NCI-H774 (cell line): ENCODE data around the gene RAI2.
A peak's percentile ranks its signal among the peaks of the same experiment; 100 is the strongest.
"Not testable (repeated sequence)": the region's sequence is repeated elsewhere in the genome, so short reads cannot be mapped to it uniquely, and the experiment has no call there.

ENCODE experiments used
- DNase-seq: peaks from one replicate; lab custom pipeline; 2025; lab: John Stamatoyannopoulos, UW

Gene RAI2

DNA sequence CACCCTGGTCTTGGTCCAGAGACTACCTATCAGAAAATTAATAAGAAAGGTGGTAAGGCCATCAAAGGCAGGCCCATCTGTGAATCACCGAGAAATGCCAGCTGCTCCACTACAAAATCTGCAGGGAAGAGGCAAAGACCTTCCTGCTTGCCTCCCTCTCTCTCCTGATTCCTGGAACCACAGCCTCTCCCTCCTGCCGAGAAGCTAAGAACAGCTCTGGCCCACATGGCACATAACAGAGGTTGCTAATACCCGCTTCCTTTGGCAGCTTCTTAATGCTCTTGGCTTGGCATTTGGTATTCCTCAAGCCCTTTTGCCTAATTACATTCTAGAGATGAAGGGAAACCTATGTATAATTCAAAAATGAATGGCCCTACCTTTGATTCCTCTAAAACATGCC is 32.9 kb downstream of the RAI2 start:
- DNase-seq: no peak

DNA sequence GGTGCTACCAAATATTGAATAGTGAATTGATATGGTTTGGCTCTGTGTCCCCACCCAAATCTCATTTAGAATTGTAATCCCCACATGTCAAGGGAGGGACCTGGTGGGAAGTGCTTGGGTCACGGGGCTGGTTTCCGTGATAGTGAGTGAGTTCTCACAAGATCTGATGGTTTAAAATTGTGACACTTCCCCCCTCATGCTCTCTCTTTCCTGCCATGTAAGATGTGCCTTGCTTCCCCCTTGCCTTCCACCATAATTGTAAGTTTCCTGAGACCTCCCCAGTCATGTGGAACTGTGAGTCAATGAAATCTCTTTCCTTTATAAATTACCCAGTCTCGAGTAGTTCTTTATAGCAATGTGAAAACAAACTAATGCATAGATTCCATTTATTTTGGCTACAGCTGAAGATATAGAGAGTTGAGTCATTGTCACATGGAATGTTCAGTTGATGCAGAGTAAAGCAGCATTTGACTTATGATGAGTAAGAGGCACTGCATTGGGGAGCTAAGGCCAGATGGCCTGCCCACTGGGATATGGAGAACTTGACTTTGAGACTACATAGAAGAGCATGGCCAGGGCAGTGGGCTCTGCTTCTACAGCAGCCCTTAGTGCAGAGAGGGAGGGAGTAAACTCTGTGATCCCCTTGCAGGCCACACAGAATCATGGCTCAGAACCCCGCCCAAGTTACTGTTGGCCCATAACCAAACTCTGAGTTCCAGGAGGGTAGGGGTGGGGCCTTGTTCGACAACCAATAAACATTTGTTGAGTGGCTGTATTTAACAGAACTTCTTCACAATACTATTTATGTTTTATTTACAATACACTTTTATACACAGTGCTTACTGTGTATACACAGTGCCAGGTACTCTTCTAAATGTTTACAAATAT is 34.2 kb downstream of the RAI2 start:
- DNase-seq: no peak

DNA sequence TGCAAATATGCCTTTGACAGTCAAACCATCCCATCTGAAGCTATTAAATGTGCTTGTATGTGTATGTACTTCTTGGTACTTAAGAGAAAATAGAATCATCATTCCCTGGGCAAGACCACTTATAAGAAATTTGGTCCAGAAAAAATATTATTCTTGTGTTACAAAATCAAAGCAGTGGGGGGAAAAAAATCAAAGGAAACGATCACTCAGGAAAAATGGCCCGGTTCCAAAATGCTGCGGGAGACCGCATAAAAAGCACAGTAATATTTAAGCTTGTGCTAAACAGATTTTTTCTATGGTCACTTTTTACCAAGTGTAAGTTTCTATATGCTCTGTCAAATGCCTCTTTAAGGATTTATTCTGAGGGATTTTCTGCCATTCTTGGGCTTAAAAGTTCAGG is 36.1 kb downstream of the RAI2 start:
- DNase-seq: no peak

DNA sequence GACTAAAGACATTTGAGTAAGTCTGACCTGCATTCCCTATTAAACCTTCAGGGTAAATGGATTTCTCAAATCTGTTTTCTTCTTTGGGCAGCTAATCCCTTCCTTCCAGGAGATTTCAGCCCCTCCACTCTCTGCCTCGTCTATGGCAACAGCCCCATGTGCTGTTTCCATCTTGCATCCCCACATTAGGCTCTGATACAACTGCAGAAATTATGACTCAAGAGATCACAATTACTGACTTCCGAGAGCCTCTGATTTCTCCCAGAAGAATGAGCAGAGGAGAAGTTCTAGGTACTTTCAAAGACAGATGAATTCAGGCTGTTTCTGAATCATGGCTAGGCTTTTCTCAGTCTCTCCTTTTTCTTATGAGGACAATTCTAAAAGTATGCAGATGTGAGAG is 38.7 kb downstream of the RAI2 start:
- DNase-seq: no peak

DNA sequence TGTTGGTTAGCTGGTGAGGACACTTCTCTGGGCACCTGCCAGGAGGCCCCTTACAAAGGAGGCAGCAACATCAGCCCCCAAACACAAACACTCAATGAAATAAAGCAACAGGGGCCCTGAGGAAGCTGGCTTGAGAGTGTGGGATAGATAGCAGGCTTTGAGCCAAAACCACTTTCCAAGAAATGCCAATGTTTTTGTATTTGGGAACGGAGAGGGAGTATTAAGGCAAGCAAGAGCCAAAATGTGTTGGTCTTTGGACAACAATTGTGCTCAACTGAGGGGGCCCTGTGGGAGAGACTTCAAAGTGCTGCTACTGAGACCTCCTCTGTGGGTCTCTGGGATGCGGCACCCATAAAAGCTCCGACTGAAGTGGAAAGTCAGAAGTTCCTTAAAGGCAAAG is 41.0 kb downstream of the RAI2 start:
- DNase-seq: no peak

DNA sequence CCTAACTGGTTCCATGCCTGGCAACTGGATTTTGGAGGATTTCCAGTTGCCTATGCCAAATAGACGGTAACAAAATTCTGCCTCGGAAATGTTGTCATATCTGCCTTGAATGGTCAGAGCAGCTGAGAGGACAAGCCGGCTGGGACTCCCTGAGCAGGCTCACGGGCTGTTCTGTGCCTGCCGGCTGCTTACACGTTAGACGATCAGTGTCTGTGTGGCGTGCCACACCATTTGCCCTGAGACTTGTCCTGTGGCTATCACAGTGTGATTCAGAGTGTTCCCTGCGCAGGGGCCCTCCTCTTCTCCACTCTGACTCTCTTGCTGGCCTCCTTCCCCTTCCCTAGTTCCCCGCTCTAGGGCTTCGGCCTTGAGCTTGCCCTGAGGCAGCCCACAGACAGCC is 42.4 kb downstream of the RAI2 start:
- no peak for DNase-seq

DNA sequence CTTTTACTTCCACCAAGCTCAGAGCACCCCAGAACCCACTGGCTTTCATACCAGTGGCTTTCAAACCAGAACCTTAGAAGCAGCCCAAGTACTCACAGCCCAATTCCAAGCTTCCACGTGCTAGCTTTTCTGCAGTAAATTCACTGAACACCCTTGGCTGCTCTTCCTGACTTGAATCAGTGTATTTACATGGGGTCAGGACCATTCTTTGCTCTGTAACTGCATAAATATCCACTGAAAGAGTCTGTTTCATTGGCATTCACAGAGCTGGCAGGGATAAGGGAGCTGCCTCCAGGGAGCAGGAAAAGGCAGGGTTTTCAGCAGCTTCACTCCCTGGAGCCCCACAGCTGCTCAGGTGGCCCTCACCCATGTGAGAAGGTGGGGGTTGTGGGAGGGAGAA is 43.8 kb downstream of the RAI2 start:
- no peak for DNase-seq

DNA sequence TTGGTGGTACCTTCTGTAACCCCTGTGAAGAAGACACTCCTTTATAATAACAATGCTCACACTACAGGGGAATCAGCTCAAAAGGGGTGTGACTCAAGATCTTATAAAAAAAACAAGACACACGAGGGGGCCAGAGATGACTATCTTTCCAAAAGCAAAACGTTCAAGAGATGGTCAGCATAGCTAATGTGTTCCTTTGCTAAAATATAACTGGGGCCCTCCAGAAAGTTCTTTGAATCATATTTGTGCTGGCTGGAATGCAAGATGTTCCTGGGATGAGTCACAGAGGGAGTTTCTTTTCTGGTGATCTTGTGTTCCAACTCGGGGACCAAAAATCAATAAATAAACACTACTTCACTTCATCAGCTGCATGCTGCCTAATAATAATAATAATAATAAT is 46.5 kb downstream of the RAI2 start:
- DNase-seq: no peak

DNA sequence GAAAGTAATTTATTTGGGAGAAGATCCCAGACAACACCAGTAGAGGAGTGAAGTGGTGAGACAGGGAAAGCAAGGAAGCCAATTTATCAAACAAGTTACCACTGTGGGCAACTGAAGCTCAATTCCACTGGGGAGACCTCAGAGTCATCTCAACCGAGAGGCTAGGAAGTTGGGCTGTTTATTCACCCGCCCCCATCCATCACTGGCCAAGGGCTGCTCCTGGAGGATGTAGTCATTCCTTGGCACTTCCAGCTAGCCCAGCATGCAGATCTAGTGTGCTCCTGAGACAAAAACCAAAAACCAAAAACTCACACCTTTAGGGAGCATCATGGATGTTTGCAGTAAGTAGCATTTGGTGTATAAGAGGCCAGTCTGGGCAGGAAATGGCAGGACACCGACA is 47.0 kb downstream of the RAI2 start:
- no peak for DNase-seq

DNA sequence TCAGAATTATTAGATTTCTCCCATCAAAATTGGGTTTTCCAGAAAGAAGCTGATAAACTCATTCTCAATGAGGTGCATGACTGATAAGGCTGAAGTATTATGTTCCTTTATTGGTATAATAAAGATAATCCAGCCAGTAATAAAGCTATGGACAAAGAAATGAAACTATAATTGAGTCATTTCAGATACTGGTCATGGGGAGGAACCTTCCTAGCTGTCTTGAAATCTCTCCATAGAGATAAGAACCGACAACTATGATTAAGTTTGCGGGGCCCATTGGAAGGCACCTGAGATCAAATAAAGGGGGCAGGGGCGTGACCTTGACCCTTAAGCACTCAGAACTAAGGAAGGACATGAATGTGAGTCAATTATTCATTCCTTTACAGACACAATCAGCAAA is 47.8 kb downstream of the RAI2 start:
- no peak for DNase-seq

DNA sequence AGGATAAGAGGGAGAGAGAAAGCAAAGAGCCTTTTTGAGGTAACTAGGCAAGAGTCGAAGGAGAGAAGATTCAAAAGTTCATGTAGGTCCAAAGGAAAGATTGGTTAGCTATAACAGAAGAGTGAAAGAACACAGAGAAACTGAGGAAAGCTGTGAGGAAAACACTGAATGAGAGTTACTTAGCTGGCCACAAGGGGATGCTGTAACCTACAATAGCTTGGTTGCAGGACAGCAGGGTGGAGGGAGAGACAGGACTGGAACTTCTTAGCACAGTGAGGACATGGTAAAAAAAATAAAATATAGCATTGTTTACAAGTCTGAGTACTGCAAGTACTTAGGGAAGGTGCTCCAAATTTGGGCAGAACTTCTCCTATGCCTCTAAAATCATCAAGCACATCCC is 48.3 kb downstream of the RAI2 start:
- DNase-seq: no peak

DNA sequence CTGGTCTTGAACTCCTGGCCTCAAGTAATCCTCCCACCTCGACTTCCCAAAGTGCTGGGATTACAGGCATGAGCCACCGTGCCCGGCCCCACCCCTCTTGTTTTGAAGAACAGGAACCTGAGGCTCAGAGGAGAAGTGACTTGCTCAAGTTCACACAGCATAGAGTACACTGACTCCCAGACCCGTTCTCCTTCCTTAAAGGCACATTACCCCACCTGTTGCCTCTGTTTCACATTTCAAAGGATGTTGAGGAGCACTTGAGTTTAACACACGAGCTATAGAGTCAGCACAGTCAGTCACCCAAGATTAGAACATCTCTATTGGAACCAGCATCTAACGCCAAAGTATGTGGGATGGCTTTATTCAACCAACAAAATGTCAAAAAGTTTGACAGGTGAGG is 51.1 kb downstream of the RAI2 start:
- DNase-seq: no peak

DNA sequence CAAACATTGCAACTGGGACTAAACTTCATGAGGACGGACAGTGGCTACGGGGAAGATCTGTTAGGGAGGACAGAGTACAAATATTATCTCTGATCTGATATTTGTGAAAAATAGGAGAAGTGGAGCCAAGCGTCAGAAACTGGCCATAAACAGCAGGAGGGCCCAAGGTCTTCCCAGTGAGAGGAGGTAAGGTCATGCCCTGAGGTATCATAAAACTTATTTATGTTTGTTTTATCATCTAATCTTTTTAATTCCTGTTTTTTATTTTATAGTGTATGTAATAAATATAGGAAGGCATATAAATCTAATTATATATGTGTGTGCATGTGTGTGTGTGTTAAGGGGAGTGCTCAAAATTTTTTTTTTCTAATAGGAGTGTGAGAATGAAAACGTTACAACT is 51.8 kb downstream of the RAI2 start:
- DNase-seq: no peak

DNA sequence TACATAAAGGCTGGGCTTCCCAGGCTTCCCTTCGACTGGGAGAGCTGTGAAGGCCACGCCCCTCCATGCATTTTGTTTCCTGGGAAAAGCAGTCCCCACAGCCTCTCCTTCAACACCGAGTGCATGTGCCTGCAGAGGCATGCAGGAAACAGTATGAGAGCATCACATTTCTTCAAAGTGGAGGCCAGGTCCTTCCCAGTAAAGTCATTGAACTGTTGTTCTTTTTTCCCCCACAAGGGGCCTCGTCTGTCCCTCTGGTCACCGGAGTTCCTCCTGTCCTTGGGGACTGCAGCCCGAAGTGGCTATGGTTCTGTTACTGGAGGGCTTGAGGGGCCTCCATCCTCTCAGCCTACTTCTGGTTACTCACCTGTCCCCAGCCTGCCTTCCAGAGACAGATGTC is 56.0 kb downstream of the RAI2 start:
- DNase-seq: no peak

DNA sequence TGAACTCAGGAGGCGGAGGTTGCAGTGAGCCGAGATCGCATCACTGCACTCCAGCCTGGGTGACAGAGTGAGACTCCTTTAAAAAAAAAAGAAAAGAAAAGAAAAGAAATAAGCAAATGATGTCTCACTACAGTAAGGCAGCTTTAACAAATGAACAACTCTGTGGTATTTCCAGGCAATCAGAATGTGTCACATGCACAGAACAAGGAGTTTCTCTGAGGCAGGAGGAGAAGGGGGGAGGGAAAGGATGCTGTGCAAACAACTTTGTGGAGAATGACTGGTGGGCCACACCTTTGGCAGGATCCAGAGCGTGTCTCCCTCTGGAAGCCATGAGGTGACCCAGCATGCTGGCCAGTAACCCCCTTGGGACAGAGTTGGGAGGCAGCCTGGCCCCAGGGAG is 57.6 kb downstream of the RAI2 start:
- DNase-seq: no peak

DNA sequence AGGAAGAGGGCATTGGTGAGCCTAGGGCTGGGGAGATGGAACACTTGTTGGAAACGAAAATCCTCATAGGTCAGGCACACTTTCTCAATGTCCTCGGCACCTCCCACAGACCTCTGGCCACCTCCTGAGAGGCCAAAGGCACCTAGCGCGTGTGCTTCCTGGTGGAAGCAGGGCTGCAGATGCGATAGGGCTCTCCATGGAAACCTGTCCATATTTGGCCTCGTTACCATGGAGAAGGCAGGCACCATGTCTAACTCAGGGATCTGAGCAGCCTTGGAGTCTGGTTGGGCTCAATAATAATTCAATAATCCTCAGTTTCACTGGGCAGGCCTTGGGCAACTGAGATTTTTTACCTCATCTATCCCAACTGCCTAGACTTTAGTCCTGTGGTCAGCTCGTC is 58.3 kb downstream of the RAI2 start:
- peak; percentile 50 for DNase-seq

DNA sequence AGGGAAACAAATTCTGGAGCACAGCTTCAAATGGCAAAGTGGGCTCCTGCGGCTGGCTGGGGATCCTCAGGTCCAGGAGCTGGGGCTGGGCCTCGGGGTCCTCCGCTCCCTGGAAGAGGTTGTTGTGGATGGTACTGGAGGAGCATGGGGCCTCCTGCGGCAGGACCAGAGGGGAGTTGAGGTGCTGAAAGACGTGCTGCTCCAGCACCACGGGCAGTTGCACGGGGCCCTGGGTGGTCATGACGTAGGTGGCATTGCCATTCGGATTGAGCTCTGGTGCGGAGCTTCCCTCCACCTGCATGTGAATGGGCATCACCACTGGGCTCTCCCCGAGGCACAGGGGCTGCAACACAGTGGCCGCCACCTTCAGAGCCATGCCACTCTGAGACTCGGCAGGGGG is 59.7 kb downstream of the RAI2 start:
- no peak for DNase-seq

DNA sequence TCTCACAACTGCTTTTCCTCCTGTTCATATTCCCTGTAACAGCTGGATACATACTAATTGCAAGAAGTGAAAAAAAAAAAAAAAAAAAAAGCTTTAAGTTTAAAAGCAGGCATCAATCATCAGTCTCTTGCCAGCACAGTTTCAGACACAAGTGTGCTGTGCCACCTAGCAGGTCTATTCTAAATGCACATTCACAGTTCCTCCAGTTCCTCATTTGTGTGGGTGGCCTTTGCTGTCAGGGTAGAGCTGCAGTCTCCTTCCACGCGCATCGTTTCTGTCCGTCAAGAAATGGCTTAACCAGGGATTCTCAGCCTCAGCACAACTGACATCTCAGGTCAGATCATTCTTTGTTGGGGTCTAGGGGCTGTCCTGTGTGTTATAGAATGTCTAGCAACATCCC is 62.2 kb downstream of the RAI2 start:
- no peak for DNase-seq

DNA sequence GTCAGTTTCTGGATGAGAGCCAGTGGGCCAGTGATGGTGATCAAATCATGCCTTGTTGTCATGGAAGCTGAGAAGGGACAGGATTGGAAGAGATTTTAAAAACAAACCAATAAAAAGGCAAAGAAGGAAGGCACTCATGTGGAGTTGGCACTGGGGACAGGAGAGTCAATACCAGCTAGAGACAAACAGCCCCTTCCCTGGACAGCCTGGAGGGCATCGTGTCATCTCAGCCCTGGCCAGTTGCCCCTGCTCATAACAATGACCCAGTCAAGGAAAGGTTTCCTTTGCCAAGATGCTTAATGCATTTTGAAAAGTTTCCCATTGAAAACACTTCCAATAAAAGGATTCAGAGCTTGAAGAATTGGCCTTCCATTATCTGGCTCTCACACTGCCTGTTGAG is 68.3 kb downstream of the RAI2 start:
- DNase-seq: no peak

DNA sequence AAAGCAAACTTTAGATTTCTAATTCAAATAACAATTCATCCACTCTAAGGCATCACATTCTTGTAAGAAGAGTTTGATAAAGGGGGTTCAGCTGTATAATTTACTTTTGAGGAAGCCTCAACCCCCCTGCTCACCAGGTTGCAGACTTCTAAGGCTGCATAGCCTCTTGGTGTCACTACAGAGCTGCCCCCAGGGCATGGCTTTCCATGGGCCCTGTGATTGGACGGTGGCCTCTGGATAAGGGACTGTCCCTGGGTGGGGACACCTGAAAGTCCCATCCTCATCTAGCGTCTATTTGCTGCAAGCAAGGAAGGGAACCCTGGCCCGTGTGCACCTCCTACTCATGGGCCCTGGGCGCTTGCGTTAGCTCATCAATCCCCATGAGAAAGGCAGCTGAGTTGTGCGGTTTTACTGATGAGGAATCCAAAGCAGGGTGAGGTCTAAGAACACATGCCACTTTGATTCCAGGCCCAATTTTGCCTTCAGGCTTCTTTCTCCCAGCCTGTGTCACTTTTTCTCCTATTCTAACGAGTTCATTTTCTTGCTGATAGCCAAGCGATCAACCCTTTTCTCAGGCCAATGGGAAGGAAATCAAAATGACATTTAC is 72.0 kb downstream of the RAI2 start:
- DNase-seq: no peak

DNA sequence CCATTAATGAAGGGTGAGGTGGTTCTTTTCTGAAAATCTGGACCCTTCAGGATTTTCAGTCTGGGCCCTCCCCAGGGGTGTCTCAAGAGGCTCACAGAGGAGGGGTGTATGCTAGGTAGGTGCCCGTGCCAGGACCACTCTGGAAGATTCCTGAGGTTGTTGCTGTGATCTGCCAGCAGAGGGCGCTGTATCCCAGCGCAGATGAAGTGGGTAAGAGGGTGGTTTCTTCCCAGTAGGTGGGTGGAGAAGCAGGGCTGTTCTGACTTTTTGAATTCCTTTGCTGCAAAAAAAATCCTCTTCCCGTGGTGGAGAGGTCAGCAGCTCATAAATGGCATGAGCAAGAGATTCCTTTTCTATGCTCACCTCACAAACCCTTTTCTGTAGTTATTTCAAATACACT is 72.7 kb downstream of the RAI2 start:
- peak; percentile 15 for DNase-seq

DNA sequence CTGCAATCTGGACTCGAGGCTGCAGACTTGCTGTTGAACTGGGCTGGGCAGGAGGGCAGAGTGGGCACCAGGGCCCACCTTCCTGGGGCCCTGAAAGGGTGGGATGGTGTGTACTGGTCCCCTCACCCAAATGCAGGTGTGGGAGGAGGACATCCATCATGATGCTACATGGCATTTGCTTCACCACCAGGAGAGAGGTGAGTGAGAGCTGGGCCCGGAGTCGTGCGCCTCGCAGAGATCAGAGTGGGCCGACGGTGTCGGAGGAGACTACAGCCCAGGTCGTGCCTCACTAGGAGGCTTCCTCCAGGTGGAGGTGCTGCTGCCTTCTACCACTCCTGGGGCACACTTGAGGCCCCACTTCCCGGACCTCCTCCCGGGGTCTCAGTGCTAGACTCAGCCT is 73.5 kb downstream of the RAI2 start:
- no peak for DNase-seq

DNA sequence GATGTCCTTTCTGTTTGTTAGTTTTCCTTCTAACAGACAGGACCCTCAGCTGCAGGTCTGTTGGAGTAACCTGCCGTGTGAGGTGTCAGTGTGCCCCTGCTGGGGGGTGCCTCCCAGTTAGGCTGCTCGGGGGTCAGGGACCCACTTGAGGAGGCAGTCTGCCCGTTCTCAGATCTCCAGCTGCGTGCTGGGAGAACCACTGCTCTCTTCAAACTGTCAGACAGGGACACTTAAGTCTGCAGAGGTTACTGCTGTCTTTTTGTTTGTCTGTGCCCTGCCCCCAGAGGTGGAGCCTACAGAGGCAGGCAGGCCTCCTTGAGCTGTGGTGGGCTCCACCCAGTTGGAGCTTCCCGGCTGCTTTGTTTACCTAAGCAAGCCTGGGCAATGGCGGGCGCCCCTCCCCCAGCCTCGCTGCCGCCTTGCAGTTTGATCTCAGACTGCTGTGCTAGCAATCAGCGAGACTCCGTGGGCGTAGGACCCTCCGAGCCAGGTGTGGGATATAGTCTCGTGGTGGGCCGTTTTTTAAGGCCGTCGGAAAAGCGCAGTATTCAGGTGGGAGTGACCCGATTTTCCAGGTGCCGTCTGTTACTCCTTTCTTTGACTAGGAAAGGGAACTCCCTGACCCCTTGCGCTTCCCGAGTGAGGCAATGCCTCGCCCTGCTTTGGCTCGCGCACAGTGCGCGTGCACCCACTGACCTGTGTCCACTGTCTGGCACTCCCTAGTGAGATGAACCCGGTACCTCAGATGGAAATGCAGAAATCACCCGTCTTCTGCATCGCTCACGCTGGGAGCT is 74.3 kb downstream of the RAI2 start:
- DNase-seq: not testable (repeated sequence)
